ENCODE measurements around the gene ARF1.

The ARF1 gene

GRCh38 chr1:228082214-228082917 lies at the start of gene ARF1:
Gene ARF1 (plus strand): TSS chr1:228082708. CDS start chr1:228097115, 14,407 bp downstream.
- peak; percentile 88 for DNase-seq (ENCODE audit: low read depth, low spot score)

DNA sequence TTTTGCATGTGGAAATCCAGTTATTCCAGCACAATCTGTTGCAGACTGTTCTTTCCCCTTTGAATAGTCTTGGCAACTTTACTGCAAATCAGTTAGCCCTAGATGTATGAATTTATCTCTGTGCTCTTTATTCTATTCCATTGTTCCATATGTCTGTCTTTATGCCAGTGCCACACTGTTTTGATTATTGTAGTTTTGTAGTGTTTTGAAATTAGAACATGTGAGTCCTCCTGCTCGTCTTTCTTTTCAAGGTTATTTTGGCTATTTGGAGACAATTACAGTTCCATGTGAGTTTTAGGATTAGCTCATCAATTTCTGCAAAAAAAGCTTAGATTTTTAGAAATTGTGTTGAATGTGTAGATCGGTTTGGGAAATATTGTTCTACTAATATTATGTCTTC lies 49.1 kb upstream of the ARF1 start:
- no peak for DNase-seq (ENCODE audit: low read depth, low spot score)

- DNase-seq (ENCODE audit: low read depth, low spot score), result no peak
Observed at GRCh38 chr1:228034954-228035837, 47.3 kb upstream of the ARF1 start.

- no peak for DNase-seq (ENCODE audit: low read depth, low spot score)
Observed at GRCh38 chr1:228035844-228036243, 46.7 kb upstream of the ARF1 start.

GRCh38 chr1:228036701-228037231 lies 45.7 kb upstream of the ARF1 start:
- DNase-seq (ENCODE audit: low read depth, low spot score), result no peak

- no peak for DNase-seq (ENCODE audit: low read depth, low spot score)
Observed at GRCh38 chr1:228037401-228038386, 44.8 kb upstream of the ARF1 start.

GRCh38 chr1:228038387-228039005 lies 44.0 kb upstream of the ARF1 start:
- no peak for DNase-seq (ENCODE audit: low read depth, low spot score)

GRCh38 chr1:228039006-228039903 lies 43.3 kb upstream of the ARF1 start:
- no peak for DNase-seq (ENCODE audit: low read depth, low spot score)

- DNase-seq (ENCODE audit: low read depth, low spot score), result no peak
Observed at GRCh38 chr1:228039986-228040385, 42.5 kb upstream of the ARF1 start.

- DNase-seq (ENCODE audit: low read depth, low spot score), result no peak
Observed at GRCh38 chr1:228041316-228041715, 41.2 kb upstream of the ARF1 start.

DNA sequence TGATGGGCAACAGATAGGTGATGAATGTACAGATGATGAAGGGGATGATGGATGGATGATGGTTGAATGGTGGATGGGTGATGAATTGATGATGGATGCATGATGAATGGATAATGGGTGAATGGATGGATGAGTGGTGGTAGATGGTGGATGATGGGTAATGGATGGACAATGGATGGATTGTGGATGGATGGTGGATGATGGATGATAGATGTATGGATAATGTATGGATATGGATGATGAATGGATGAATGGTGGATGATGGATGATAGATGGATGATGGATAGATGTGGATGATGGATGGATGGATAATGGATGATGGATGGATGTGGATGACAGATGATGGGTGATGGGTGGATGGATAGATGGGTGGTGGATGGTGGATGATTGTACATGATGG lies 40.0 kb upstream of the ARF1 start:
- DNase-seq (ENCODE audit: low read depth, low spot score), result no peak

DNA sequence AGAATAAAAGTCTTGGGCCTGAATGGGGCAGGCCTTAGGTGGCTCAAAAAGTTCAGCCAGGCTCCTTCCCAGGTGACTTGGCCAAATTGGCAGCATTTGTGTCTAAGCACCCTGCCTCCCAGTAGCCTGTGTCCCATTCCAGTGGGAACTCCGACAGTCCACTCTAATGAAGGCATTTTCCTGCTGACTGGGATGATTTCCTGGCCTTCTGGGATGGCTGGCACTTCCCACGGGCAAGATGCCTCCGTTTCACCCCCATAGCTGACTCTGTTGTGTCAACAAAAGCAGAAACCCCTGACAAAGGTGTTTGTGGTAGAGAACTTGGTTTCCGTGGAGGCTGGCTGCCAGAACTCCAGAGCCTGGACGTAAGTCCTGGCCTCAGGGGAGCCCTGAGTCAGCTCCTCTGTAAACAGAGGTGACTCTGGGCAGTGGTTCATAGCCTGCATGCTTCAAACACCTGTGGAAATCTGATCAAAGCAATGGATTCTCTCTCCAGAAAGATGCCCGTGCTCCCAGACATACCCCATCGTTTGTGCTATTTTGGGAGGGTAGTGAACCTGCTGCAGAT lies 39.1 kb upstream of the ARF1 start:
- DNase-seq (ENCODE audit: low read depth, low spot score), result no peak

- no peak for DNase-seq (ENCODE audit: low read depth, low spot score)
Observed at GRCh38 chr1:228044961-228045360, 37.5 kb upstream of the ARF1 start.

GRCh38 chr1:228045405-228045804 lies 37.1 kb upstream of the ARF1 start:
- no peak for DNase-seq (ENCODE audit: low read depth, low spot score)

DNA sequence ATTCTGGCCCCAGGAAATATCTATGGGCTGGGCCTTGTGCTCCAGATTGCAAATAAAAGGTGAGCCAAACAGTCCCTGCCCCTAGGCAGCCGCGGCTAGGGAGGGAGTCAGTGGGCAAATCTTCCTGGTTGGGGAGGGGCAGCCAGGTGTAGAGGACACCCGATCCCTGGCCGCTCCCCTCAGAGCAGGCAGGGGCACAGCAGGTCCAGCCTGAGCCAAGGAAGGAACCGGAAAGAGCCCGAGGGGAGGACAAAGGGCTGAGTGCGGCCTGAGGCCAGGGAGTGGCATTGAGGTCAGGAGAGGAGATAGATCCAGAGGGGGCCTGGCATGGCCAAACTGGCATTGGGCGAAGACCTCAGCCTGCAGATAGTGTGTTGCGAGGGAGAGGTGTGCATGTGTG lies 36.6 kb upstream of the ARF1 start:
- no peak for DNase-seq (ENCODE audit: low read depth, low spot score)

DNA sequence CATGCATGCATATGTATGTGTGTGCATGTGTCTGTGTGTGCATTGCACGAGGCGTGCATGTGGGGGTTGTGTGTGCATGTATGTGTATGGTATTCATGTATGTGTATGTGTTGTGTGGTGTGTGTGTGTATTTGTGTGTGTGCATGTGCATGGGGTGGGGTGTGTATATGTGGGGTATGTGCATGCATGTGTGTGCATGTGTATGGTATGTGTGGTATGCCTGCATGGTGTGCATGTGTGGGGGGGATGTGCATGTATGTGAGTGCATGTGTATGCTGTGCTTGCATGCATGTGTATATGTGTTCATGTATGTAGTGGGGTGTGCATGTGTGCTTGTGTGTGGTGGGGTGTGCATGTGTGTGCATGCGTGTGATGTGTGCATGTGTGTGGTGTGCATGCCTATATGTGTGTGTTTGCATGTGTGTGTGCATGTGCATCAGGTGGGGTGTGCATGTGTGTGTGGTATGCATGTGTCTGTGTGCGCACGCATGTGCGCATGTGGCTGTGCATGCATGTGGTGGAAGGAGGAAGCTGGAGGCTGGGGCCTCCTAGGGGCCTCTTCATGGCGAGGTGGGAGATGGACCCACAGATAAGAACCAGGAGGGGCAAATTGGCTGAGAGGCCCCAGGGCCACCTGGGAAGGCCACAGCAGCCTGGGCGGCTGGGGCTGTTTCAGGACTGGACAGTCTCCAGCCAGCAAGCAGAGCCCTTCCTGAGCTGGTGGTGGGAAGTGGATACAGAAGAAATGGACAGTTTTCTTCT lies 35.9 kb upstream of the ARF1 start:
- DNase-seq (ENCODE audit: low read depth, low spot score), result no peak

- no peak for DNase-seq (ENCODE audit: low read depth, low spot score)
Observed at GRCh38 chr1:228047183-228047466, 35.4 kb upstream of the ARF1 start.

DNA sequence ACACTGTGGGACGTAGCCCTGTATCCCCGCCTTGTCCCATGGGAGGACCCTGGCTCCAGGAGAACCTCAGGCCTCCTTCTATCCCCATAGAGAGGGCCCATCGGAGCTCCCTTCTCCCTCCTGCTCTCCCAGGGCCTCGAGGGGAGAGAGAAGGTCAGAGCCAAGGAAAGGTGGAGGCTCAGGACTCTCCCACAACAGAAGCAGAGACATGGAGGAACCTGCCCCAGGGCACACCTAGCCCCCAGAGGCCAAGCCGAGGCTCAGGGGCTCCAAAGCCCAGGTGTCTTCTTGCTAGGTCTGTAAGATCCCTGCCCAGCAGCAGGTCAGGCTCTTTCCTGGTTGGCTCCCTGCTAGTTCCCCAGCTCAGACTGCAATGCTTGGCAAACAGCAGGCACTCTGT lies 34.4 kb upstream of the ARF1 start:
- no peak for DNase-seq (ENCODE audit: low read depth, low spot score)

- DNase-seq (ENCODE audit: low read depth, low spot score), result no peak
Observed at GRCh38 chr1:228048659-228049298, 33.7 kb upstream of the ARF1 start.
